Measurements from ENCODE around the gene MYLK.
"Not testable (repeated sequence)": the region's sequence is repeated elsewhere in the genome, so short reads cannot be mapped to it uniquely, and the experiment has no call there.

Gene MYLK

DNA sequence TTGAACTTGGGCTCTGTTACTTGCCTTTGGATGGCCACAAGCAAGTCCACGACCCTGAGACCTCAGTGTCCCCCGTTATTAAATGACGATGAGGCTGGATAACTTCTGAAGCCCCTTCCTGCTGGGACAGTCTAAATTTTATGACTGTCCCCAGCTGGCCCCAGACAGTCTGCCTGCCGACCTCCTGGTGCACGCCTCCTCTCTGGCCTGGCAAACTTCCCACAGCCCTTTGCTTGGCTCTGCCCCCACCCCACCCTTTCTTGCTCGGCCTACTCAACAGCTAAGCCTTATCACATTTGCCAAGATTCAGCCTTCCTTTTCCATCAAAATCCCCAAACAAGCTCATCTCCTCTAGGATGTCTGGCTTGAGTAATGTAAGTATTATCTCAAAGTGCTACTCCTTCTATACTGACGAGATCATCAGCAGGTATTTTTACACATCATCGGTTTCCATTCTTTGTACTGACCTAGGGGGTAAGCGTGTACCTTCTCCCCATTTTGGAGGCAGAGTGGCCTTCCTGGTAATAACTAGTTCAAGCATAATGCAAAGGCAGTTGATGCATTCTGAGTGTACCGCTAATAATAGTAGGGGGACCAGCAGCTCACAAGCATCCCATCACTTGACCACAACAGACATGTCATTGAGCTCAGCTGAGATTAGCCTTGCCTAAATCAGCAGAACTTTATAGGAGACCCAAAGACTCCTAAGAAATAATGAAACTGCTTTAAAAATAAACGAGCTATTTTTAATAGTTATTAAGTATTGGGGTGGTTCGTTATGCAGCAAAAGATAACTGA is 178.4 kb downstream of the MYLK start:
- DNase-seq (ENCODE audit: extremely low read depth in 1 of 2, low read depth in 1 of 2): no peak

DNA sequence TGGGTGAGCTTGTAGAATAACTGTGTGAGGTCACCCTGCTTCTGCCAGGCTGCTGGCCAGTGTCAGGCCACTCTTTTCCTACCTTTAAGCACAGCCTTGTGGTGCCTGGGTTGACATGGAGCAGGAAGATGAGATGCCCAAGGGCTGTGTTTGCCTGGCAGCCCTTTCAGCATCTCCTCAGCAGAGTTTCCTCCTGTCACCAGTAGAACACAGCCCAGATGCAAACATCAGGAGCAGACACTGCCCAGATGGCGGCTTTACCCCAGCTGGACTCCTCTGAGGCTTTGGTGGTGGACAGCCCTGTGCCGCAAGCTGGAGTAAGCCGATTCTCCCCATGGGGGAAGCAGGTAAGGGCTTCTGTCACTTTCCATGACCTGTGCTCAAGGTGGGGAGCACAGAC is 180.5 kb downstream of the MYLK start:
- DNase-seq (ENCODE audit: extremely low read depth in 1 of 2, low read depth in 1 of 2): not testable (repeated sequence)

DNA sequence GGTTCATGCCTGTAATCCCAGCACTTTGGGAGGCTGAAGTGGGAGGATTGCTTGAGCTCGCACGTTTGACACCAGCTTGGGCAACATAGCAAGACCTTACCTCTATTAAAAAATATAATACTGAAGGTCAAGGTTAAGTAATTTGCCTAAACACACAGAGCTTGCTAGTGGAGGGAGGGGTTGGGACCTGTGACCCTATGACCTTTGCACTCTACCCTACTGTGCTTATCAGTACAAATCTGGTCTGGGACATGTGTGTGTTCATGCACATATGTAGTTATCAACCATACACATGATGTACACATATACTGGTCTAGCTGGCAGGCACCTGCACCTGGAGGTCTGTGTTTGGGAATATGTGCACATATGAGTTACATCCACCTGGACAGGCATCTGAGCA is 181.4 kb downstream of the MYLK start:
- DNase-seq (ENCODE audit: extremely low read depth in 1 of 2, low read depth in 1 of 2): no peak

DNA sequence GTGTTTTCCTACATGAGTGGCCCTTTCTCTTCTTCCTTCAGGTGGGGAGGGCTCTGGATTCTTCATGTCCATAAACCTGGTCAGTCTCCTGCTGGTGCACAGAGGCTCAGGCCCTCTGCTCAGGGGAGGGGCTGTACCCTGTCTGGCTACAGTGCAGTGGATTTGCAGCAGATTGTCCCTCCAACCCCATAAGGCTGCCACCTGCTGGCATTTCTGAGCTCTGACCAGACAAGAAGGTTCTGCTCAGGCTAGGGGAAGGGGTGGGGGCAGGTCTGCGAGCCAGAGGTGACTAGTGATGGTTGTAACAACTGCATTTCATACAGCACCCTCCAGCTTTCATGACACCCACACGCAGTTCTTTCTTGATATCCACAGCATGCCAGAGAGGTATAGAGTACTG is 182.1 kb downstream of the MYLK start:
- DNase-seq (ENCODE audit: extremely low read depth in 1 of 2, low read depth in 1 of 2): peak in 1 of 2 donors; percentile 5

DNA sequence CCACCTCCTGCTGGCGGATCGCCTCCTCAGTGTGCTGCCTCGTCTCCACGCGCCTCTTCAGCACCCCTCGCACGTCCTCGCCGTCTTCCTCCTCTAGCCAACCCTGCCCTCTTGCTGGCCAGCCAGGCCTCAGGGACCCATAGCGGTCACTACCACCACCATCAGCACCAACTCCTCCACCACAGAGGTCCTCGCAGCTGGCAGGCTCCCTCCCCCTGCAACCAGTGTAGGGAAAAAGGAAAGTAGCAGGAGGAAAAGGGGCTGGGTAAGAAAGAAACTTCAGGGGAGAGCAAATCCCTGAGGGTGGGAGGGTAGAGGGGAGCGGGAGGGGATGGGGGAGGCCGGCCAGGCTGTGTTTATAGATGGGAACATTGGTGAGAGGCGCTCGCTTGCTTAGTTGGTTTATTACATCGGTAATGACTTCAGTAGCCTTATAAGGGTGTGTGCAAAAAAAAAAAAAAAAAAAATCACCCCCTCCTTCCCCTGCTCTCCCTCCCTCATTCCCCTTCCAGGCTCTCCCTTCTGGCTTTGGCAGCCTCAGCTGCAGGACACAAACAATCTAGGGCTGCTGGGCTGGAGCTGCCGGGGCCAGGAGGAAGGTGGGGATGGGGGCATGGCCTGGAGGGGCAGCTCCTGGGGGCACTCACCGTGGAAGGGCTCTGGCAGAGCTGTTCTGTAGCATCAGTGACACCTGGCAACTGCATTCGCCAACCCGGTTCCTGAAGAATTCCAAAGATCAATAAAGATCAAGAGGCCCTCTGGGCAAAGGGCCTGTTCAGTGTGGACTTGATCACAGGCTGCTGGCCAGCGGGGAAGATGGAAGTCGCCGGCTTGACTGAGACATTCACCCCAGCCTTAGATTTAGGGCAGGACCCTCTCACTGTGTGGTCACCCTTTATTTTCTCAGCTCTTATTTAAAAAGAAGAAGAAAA is 183.1 kb downstream of the MYLK start:
- DNase-seq (ENCODE audit: extremely low read depth in 1 of 2, low read depth in 1 of 2): no peak

DNA sequence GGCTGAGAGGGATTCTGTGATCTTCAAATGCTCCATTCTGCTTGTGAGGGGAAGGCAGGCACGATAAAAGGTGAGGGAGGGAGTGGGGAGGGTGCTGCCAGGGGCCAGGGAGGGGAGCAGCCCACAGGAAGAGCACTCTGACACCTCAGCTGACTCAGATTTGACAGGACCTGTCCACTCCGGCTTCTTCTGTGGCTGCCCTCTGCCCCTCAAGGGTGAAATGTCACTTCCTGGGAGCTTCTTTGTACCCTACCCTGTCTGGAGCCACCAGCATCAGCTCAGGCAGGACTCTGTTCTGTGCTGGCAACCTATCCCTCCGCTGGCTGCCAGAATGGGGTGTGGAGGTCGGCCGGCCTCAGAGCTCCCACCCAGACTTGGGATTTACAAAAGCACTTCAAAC is 185.3 kb downstream of the MYLK start:
- no peak for DNase-seq (ENCODE audit: extremely low read depth in 1 of 2, low read depth in 1 of 2)

DNA sequence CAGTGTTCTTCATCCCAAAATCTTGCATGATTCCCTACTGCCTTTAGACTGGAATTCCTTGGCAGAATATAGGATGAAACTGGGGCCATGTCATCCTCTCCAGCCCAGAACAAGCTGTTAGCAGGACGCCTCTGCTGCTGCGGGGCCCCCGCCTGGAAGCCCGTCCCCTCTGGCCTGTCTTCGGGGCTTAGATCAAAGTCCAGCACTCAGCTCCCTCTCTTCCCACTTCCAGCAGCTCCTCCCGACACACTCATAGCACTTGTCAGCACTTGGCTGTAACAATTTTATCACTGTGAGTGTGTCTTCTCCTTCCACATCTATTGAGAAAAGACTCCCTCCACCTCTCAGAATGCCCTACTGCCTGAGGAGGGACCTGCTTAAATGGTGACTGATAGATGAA is 187.3 kb downstream of the MYLK start:
- no peak for DNase-seq (ENCODE audit: extremely low read depth in 1 of 2, low read depth in 1 of 2)

DNA sequence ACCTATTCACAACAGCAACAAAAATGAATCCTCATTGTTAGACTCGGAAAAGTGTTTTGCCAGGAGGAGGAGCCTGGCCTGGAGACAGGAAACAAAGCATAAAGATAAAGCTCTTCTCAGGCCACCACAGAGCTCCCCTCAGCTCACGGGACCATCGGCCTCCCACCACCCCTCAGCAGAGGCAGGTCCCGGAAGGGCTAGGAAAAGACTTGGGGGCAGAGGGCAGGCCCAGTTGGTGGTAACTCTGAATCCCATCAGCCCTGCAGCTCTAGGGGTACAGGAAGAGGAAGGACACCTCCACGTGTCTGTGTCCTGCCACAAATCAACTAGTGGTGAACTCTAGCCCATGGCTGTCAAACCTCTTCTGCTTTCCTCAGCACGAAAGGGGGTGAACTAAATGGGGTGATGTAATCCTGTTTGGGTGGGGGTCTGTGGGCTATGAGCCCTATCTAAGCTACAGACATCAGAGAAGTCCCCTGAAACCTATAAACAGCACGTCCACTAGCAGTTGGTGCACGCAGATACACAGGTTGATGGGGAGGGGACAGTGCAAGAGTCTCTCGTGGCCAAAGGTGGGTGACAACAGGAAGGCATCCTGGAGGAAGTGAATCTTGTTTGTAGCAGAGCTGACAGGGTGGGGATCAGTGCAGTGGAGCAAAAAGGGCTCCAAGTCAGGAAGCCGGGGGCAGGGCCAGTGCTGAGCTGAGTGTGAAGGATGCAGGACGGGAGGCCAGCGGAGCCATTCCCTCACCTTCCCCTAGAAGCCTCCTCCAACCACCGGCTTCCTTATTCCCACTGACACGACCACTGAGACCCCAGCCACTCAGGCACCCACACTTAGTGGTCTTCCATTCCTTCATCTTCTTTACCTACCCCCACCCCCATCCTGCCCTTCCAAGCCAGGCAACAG is 188.1 kb downstream of the MYLK start:
- no peak for DNase-seq (ENCODE audit: extremely low read depth in 1 of 2, low read depth in 1 of 2)

DNA sequence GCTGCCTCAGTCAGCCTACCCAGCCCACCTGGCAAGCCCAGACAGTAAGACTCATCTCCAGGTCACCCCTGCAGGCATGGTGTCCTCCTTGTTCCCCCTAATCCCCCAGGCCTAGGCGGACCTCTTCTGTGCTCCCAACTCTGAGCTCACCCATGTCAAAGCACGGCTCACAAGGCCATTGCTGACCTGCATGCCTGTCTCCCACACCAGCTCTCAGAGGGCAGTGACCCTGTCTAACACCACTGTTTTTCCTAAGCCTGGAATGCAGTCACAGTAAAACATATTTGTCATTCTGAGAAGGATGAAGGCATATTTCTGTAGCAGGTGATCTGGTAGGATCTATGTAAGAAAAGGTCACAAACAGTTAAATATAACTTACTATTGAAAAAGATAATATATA is 189.0 kb downstream of the MYLK start:
- no peak for DNase-seq (ENCODE audit: extremely low read depth in 1 of 2, low read depth in 1 of 2)

DNA sequence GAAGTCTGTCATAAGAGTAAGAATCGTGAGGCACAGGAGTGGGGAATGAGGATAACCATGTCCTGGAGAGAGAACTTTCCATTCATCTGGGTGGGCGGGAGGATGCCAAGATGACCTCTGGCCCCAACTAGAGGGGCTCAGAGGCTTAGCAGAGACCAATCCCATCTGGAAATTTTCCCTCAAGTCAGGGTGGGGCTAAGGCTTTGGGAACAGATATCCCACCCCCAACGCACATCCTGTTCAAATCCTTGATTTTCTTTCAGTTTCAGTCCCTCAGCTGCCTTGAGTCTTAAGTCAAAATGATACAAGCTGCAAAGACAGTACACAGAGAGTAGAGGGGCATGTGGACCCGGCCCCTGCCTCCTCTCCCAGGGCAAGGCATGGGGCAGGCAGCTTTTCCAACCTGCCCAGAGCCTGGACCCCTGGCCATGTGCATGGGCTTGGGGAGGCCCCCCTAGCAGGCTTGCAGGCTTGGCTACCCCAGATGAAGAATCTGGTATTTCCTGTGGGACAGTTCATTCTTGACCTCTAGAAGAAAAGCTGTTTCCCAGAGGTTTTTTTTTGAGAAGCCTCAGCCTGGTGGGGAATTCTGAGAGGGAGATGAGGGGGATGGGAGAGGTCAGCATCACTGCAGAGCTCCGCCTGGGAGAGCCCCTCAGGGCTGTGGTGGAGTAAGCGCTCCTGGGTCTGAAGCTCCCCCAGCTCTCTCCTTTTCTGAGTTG is 189.6 kb downstream of the MYLK start:
- DNase-seq (ENCODE audit: extremely low read depth in 1 of 2, low read depth in 1 of 2): no peak

DNA sequence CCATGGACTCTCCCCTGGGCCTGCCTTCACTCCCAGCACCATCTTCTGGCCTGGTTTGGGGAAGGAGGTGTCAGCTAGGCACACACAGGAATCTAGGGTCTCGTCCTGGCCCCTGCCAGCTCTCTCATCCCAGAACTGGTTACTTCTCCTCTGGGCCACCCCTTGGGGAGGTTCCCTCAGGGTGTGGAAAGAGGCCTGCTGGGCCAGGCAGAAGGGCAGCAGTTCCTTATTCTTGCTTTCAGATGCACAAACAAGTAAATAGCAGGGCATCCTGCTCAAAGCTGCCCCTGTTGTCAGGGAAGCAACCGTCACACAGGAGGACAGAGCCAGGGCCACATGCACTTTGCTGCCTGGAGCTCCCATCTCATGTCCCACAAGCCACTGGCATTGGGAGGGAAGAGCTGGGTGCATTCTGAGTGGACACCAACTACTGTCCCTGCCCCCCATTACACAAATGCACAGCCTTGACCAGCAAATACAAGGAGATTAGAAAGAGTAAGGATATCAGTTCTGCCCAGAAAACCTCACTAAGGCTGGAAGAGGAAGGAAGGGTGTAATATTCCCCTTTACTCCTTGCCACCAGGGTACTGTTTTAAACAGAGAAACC is 190.4 kb downstream of the MYLK start:
- no peak for DNase-seq (ENCODE audit: extremely low read depth in 1 of 2, low read depth in 1 of 2)

DNA sequence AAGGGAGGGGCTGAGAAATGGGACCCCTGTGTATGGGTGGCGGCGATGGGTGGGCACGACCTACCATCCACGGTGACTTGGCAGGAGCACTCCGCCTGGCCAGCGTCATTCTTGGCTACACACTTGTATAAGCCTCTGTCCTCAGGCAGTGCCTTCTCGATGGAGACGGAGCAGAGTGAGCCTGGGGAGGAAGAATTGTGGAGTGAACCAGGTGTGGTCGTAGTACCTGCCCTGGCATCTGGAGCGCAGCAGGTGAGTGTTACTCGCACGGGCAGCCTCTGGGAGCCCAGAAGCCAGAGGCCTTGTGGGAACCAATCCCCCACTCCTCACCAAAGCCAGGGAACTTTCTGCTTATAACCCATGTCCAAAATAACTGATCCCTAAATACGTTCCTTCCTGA is 191.5 kb downstream of the MYLK start:
- DNase-seq (ENCODE audit: extremely low read depth in 1 of 2, low read depth in 1 of 2): no peak

DNA sequence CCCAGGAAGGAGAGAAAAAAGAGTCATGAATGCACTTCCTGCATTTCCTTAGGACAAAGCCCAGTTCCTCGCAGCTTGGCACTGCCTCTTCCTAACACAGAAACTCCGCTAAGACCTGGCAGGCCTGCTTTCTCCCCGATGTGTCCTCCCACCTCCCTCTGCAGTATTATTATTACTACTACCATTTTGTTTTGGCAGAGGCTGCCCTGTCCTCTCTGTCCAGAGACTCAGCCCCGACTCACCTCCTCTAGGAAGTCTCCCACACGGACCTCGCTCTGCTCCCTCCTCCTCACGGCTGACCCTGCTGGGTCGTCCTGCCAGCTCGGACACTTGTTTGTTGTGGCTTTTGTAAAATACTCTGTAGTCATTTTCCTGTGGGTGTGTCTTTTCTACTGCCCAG is 192.1 kb downstream of the MYLK start:
- no peak for DNase-seq (ENCODE audit: extremely low read depth in 1 of 2, low read depth in 1 of 2)

DNA sequence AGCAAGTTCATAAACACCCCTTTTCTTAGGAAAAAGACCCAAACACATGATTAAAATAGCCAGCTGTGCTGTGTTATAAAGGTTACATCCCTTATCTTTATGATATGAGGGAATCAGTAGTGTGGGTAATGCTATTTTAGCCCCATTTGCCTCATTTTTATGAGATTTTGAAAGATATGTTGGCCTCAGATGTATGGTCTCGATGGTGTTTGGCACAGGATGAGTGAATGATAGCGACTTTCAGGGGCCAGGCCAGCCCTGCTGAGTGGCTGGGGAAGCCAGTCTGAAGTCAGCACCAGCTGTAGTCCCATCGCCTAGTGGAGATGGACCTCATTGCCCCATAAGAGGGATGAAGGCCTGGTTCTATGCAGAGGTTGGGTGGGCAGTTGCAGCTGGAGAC is 194.3 kb downstream of the MYLK start:
- no peak for DNase-seq (ENCODE audit: extremely low read depth in 1 of 2, low read depth in 1 of 2)

DNA sequence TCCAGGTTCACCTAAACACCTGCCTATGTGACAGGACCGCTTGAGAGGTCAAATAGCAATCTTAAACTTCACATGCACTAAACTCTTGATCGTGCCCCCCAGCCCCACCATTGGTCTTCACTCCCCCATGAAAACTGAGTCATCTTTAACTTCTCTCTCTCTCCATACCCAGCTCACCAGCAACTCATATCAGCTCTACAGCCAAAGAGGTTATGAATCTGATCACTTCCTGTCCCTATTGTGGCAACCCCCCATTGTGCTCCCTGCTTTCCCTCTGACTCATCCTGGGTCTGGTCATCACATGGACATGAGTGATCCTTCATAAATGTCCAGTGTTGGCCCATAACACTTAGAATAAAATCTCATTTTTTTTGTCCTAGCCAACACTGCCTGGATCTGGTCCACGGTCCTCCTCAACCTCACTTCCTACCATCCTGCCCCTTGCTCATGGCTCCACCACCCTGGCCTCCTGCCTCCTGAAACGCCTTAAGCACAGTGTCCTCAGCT is 195.8 kb downstream of the MYLK start:
- no peak for DNase-seq (ENCODE audit: extremely low read depth in 1 of 2, low read depth in 1 of 2)

DNA sequence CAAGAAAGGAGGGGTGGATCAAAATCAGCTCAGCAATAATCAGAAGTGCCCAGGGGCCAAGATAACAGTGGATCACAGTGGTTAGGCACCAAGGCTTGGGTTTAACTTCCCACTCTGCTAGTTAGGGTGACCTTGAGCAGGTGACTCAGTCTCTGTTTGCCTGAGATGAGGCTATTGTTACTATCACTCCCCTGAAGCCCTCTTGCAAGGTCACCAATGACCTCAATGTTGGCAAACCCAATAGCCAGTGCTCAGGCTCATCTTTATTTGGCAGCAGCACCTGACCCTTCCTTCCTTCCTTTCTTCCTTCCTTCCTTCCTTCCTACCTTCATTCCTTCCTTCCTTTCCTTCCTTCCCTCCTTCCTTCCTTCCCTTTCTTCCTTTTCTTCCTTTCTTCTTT is 196.8 kb downstream of the MYLK start:
- DNase-seq (ENCODE audit: extremely low read depth in 1 of 2, low read depth in 1 of 2): no peak

DNA sequence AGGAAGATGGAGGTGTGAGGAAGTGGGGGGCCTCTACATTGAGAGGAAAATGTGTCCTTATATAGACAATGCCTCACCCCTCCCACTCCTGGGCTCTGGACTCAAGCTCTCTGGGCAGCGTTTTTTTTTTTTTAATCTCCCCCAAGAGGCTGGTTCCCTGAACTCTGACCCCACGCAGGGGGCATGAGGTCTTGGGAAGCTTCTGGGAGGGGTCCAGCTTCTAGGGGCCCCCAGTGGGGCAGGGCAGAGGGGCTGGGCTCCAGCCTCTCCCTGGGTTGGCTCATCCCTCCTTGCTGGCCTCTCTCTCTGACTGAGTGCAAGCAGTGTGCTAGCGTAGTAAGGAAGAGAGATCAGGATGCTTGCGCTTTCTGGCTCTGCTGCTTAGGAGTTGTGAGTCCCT is 197.9 kb downstream of the MYLK start:
- DNase-seq (ENCODE audit: extremely low read depth in 1 of 2, low read depth in 1 of 2): no peak

DNA sequence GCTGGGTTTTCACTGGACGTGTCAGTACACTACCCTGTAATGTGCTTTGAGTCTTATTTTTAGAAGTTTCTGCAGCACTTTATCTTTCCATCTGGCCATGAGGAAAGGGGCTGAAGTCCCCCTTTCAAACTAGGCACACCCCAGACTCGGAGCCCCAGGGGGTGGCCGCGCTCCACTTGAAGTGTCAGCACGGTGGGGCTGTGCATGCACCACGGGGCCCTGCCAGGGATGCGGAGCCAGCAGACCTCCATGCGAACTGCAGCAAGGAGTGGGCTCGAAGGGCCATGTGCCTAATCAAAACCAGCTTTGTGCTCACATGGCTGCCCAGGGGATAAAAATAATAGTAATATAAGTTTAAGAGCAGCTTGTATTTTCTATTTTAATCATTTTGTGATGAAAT is 198.4 kb downstream of the MYLK start:
- no peak for DNase-seq (ENCODE audit: extremely low read depth in 1 of 2, low read depth in 1 of 2)

DNA sequence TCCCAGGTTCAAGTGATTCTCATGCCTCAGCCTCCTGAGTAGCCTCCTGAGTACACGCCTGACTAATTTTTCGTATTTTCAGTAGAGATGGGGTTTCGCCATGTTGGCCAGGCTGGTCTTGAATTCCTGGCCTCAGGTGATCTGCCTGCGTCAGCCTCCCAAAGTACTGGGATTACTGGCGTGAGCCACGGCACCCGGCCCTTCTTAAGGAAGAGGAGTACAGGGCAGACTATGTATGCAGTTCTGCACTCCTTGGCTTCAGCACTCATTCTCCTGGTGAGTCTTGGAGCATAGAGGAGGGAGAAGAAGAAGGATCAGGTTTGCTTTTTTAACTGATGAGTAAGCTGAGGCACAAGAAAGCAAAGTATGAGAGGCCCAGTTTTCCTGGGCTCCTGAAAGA is 199.5 kb downstream of the MYLK start:
- no peak for DNase-seq (ENCODE audit: extremely low read depth in 1 of 2, low read depth in 1 of 2)

DNA sequence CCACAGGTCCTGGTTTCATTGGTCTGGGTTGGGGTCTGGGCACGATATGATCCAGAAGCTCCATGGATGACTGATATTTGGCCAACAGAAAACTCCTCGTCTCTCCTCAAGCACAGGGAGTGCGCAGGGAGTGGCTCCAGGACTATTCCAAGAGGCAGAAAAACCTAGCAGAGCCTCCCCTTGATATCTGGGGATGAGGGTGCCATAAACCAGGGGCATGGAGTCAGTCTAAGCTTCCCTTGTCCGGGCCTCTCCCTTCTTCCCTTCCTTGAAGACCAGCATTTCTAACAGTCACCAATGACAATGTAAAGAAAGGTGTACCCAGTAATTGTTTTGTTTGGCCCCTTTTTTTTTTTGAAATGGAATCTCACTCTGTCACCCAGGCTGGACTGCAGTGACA is 199.9 kb downstream of the MYLK start:
- no peak for DNase-seq (ENCODE audit: extremely low read depth in 1 of 2, low read depth in 1 of 2)
